A549 (cell line): ENCODE data around the gene CTNNA3.

Source experiments
- CEBPB ChIP-seq, 2 experiments: fragments of >200 bp in 1 of 2; sonication (Bioruptor Twin) in 1 of 2; formaldehyde crosslinking in 1 of 2; IDR thresholded peaks; 2 replicates each; pipeline ENCODE4 v1.6.1; 2012 to 2016
- CTCF ChIP-seq: fragments of >200 bp; sonication (Bioruptor Twin); formaldehyde crosslinking; IDR thresholded peaks from 3 replicates; pipeline ENCODE4 v1.5.1; 2016
- GATA3 ChIP-seq: IDR thresholded peaks from 2 replicates; pipeline ENCODE4 v1.6.1; 2012; ENCODE audit warnings: borderline replicate concordance
- JUN ChIP-seq, 2 experiments: fragments of >200 bp; sonication (Bioruptor Twin); formaldehyde crosslinking; IDR thresholded peaks; 2 replicates in 1 of 2; 3 replicates in 1 of 2; pipeline ENCODE4 v1.6.1; 2016 to 2017
- JUNB ChIP-seq: fragments of >200 bp; sonication (Bioruptor Twin); formaldehyde crosslinking; IDR thresholded peaks from 2 replicates; pipeline ENCODE4 v1.6.1; 2016
- MAZ ChIP-seq: fragments of 150-350 bp; IDR thresholded peaks from 2 replicates; pipeline ENCODE4 v1.6.1; 2014; ENCODE audit warnings: antibody characterized with exemption, low read depth, low read length, borderline replicate concordance
- NFE2L2 ChIP-seq: fragments of 150-350 bp; conservative IDR thresholded peaks from 2 replicates; pipeline ENCODE4 v1.6.1; 2014; ENCODE audit warnings: low read length
- NR3C1 ChIP-seq: fragments of >200 bp; sonication (Bioruptor Twin); formaldehyde crosslinking; IDR thresholded peaks from 3 replicates; pipeline ENCODE4 v1.6.1; 2017
- POLR2A ChIP-seq: IDR thresholded peaks from 2 replicates; pipeline ENCODE4 v1.6.1; 2012; ENCODE audit warnings: mild to moderate bottlenecking, low read length
- RAD21 ChIP-seq, 2 experiments: fragments of >200 bp in 1 of 2; sonication (Bioruptor Twin) in 1 of 2; formaldehyde crosslinking in 1 of 2; IDR thresholded peaks in 1 of 2; conservative IDR thresholded peaks in 1 of 2; 2 replicates in 1 of 2; 3 replicates in 1 of 2; pipeline ENCODE4 v1.6.1; 2012 to 2018; ENCODE audit warnings: inconsistent platforms in 1 of 2
- RCOR1 ChIP-seq: fragments of 150-350 bp; IDR thresholded peaks from 2 replicates; pipeline ENCODE4 v1.6.1; 2014; ENCODE audit warnings: antibody characterized with exemption, low read length, low read depth
- USF2 ChIP-seq: fragments of 450-650 bp; IDR thresholded peaks from 2 replicates; pipeline ENCODE4 v1.6.1; 2014; ENCODE audit warnings: antibody characterized with exemption
- ZC3H11A ChIP-seq: fragments of 450-650 bp; IDR thresholded peaks from 2 replicates; pipeline ENCODE4 v1.6.1; 2014; ENCODE audit warnings: antibody characterized with exemption, mild to moderate bottlenecking

DNA sequence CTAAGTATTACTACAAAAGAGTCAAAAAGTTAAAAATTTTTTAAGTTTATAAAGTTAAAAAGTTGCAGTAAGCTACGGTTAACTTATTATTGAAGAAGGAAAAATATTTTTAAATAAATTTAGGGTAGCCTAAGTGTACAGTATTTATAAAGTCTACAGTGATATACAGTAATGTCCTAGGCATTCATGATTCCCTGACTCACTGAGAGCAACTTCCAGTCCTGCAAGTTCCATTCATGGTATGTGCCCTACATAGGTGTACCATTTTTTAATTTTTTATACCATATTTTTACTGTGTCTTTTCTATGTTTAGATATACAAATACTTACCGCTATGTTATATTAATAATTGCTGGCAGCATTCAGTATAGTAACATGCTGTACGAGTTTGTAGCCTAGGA is 92.3 kb downstream of the CTNNA3 start:
- TF ChIP-seq NR3C1 (no peak), CTCF (no peak), NFE2L2 (no peak), JUNB (no peak), MAZ (no peak), JUN (IDR thresholded peaks at IDR 0.05) (no peak), POLR2A (no peak), CEBPB (IDR thresholded peaks at IDR 0.05) (no peak), RCOR1 (no peak), USF2 (no peak), ZC3H11A (no peak), GATA3 (no peak), RAD21 (conservative IDR thresholded peaks at IDR 0.05 in 1 of 2, IDR thresholded peaks at IDR 0.05 in 1 of 2) (no peak)
